Neural cell (in vitro differentiated cells): ENCODE results near the gene PML. TPM values are rescaled to one million over a fixed set of nuclear protein-coding genes. Genes with fewer than 3 reads are reported as not detected.
A peak's percentile ranks its signal among the peaks of the same experiment; 100 is the strongest.

ENCODE experiments used
- H2AFZ ChIP-seq: fragments of 200-600, 300-800 bp; sonication (generic), shearing (Covaris generic); 2 replicates; pipeline ENCODE4 v1.6.0; 2014; ENCODE audit warnings: low read depth, mild to moderate bottlenecking, antibody characterized with exemption, low read length, moderate library complexity
- H3F3A ChIP-seq: fragments of 200-600 bp; shearing (Covaris generic); 2 replicates; pipeline ENCODE4 v1.6.1; 2016; ENCODE audit warnings: mild to moderate bottlenecking, moderate library complexity, mixed read lengths, antibody characterized with exemption, low read length; ENCODE audit not compliant: insufficient read depth, poor library complexity, severe bottlenecking
- H3K27ac ChIP-seq: fragments of 200-600, 300-800 bp; sonication (generic), shearing (Covaris generic); 2 replicates; pipeline ENCODE4 v1.5.1; 2014; ENCODE audit warnings: mild to moderate bottlenecking, low read length, moderate library complexity
- H3K27me3 ChIP-seq: fragments of 300-800, 200-600 bp; sonication (generic), shearing (Covaris generic); 2 replicates; pipeline ENCODE4 v1.6.0; 2014; ENCODE audit warnings: mild to moderate bottlenecking, low read depth, low read length, moderate library complexity; ENCODE audit not compliant: insufficient read depth
- H3K36me3 ChIP-seq: fragments of 300-800, 200-600 bp; sonication (generic), shearing (Covaris generic); 2 replicates; pipeline ENCODE4 v1.5.1; 2014; ENCODE audit warnings: mild to moderate bottlenecking, antibody characterized with exemption, low read length, moderate library complexity; ENCODE audit not compliant: insufficient read depth
- H3K4me2 ChIP-seq: fragments of 300-800, 200-600 bp; sonication (generic), shearing (Covaris generic); 2 replicates; pipeline ENCODE4 v1.6.0; 2014; ENCODE audit warnings: mild to moderate bottlenecking, low read length
- H3K4me3 ChIP-seq: fragments of 300-800, 200-600 bp; sonication (generic), shearing (Covaris generic); 2 replicates; pipeline ENCODE4 v1.5.1; 2014; ENCODE audit warnings: mild to moderate bottlenecking, low read length, moderate library complexity
- H3K79me2 ChIP-seq: fragments of 200-600 bp; shearing (Covaris generic); replicated peaks from 2 replicates; pipeline ENCODE4 v1.6.0; 2014; ENCODE audit warnings: mild to moderate bottlenecking, low read length, moderate library complexity; ENCODE audit not compliant: insufficient read depth
- H3K9ac ChIP-seq: fragments of 300-800, 200-600 bp; sonication (generic), shearing (Covaris generic); 2 replicates; pipeline ENCODE4 v1.6.1; 2016; ENCODE audit warnings: mild to moderate bottlenecking, low read length, mixed read lengths
- H3K9me2 ChIP-seq: fragments of 200-600 bp; shearing (Covaris generic); 2 replicates; pipeline ENCODE4 v1.6.1; 2016; ENCODE audit warnings: mild to moderate bottlenecking, low read length, mixed read lengths; ENCODE audit not compliant: insufficient read depth
- H3K9me3 ChIP-seq: fragments of 200-600, 300-800 bp; sonication (generic), shearing (Covaris generic); 2 replicates; pipeline ENCODE4 v1.6.1; 2016; ENCODE audit warnings: mild to moderate bottlenecking, mixed run types, low read length, moderate library complexity, mixed read lengths
- H4K20me1 ChIP-seq: fragments of 200-600 bp; shearing (Covaris generic); 2 replicates; pipeline ENCODE4 v1.6.1; 2016; ENCODE audit warnings: mild to moderate bottlenecking, mixed run types; ENCODE audit not compliant: insufficient read depth
- EP300 ChIP-seq: fragments of 450-650 bp; conservative IDR thresholded peaks from 2 replicates; pipeline ENCODE4 v1.6.1; 2014; ENCODE audit warnings: antibody characterized with exemption, mild to moderate bottlenecking, moderate library complexity; ENCODE audit not compliant: poor library complexity, severe bottlenecking
- EZH2 ChIP-seq: fragments of 200-600, 300-800 bp; shearing (Covaris generic), sonication (generic); IDR thresholded peaks from 2 replicates; pipeline ENCODE4 v1.6.1; 2014; ENCODE audit warnings: antibody characterized with exemption, low read length, borderline replicate concordance, mild to moderate bottlenecking; ENCODE audit not compliant: insufficient read depth, poor library complexity, severe bottlenecking
- MXI1 ChIP-seq: fragments of 450-650 bp; conservative IDR thresholded peaks from 2 replicates; pipeline ENCODE4 v1.6.1; 2014; ENCODE audit warnings: antibody characterized with exemption, mild to moderate bottlenecking; ENCODE audit not compliant: poor library complexity, severe bottlenecking
- POLR2AphosphoS5 ChIP-seq: IDR thresholded peaks from 2 replicates; pipeline ENCODE4 v1.6.1; 2012
- RAD21 ChIP-seq: fragments of 450-650 bp; conservative IDR thresholded peaks from 2 replicates; pipeline ENCODE4 v1.6.1; 2014; ENCODE audit warnings: antibody characterized with exemption, mild to moderate bottlenecking, moderate library complexity
- SMC3 ChIP-seq: fragments of 450-650 bp; conservative IDR thresholded peaks from 2 replicates; pipeline ENCODE4 v1.6.1; 2014; ENCODE audit warnings: antibody characterized with exemption, mild to moderate bottlenecking, moderate library complexity; ENCODE audit not compliant: poor library complexity
- TAF1 ChIP-seq: IDR thresholded peaks from 2 replicates; pipeline ENCODE4 v1.6.1; 2012; ENCODE audit warnings: low read depth
- polyA plus RNA-seq: library from polyadenylated mRNA; depleted of rRNA; stranded (reverse); fragments of >200 nt; gene quantifications from 2 replicates; pipeline ENCODE4 v1.2.3, GENCODE V29; 2014
- TF ChIP-seq, protein P1 (sequence below): IDR thresholded peaks from 2 replicates; pipeline ENCODE4 v1.6.1; 2012; ENCODE audit warnings: borderline replicate concordance
- TF ChIP-seq, protein P2 (sequence below): fragments of 450-650 bp; IDR thresholded peaks from 2 replicates; pipeline ENCODE4 v1.5.1; 2014; ENCODE audit warnings: antibody characterized with exemption, mild to moderate bottlenecking, moderate library complexity; ENCODE audit not compliant: poor library complexity, severe bottlenecking

The PML gene
- polyA plus RNA-seq, 1 donor from 2014 or later, result 4.7 TPM

DNA sequence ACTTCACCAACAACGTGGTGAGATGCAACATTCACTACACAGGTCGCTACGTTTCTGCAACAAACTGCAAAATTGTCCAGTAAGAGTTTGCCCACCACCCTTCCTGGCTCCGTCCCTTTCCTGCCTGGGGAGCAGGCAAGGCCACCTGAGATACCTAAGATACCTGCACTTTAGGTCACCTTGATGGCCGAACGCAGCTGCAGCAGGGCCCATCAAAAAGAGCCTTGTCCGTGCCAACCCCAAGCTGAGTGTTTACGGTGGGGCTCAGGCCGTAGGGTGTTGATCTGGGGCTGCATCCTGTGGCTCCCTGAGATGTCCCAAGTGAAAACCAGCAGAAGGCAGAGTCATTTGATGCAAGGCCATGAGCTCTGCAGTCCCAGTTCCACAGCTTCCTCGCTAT lies 45.0 kb upstream of the PML start:
- no peak overlapping the region for H3K27ac ChIP-seq
- no peak overlapping the region for H3K9ac ChIP-seq
- H2AFZ ChIP-seq, result no peak overlapping the region
- no peaks in the 10 kb centered on the region for H3K36me3 ChIP-seq
- no peak overlapping the region for H3K4me2 ChIP-seq
- TF ChIP-seq POLR2AphosphoS5 (no peak), MXI1 (no peak), EZH2 (no peak), RAD21 (no peak), SMC3 (no peak)
- TF ChIP-seq, protein P1, sequence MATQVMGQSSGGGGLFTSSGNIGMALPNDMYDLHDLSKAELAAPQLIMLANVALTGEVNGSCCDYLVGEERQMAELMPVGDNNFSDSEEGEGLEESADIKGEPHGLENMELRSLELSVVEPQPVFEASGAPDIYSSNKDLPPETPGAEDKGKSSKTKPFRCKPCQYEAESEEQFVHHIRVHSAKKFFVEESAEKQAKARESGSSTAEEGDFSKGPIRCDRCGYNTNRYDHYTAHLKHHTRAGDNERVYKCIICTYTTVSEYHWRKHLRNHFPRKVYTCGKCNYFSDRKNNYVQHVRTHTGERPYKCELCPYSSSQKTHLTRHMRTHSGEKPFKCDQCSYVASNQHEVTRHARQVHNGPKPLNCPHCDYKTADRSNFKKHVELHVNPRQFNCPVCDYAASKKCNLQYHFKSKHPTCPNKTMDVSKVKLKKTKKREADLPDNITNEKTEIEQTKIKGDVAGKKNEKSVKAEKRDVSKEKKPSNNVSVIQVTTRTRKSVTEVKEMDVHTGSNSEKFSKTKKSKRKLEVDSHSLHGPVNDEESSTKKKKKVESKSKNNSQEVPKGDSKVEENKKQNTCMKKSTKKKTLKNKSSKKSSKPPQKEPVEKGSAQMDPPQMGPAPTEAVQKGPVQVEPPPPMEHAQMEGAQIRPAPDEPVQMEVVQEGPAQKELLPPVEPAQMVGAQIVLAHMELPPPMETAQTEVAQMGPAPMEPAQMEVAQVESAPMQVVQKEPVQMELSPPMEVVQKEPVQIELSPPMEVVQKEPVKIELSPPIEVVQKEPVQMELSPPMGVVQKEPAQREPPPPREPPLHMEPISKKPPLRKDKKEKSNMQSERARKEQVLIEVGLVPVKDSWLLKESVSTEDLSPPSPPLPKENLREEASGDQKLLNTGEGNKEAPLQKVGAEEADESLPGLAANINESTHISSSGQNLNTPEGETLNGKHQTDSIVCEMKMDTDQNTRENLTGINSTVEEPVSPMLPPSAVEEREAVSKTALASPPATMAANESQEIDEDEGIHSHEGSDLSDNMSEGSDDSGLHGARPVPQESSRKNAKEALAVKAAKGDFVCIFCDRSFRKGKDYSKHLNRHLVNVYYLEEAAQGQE, result no peak
- no peaks in the 10 kb centered on the region for H3K9me2 ChIP-seq
- H3K9me3 ChIP-seq, result no peaks in the 10 kb centered on the region
- H3K27me3 ChIP-seq, result no peaks in the 10 kb centered on the region
- no peaks in the 10 kb centered on the region for H4K20me1 ChIP-seq
- no peaks in the 10 kb centered on the region for H3K79me2 ChIP-seq
- H3K4me3 ChIP-seq, result no peak overlapping the region
- no peaks in the 10 kb centered on the region for H3F3A ChIP-seq

DNA sequence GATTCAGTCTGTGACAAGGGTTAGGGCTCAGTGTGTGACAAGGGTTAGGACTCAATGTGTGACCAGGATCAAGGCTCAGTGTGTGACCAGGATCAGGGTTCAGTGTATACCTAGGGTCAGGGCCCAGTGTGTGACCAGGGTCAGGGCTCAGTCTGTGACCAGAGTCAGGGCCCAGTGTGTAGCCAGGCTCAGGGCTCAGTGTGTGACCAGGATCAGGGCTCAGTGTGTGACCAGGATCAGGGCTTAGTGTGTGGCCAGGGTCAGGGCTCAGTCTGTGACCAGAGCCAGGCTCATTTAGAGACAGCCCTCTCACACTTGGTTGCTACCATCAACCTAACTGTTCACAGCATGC lies 44.1 kb upstream of the PML start:
- H3K9ac ChIP-seq, result peak overlapping the region; percentile 62
- peak overlapping the region; percentile 86 for H3K27ac ChIP-seq
- H3K9me3 ChIP-seq, result no peaks in the 10 kb centered on the region
- H3K4me3 ChIP-seq, result peak overlapping the region; percentile 45
- no peaks in the 10 kb centered on the region for H3K36me3 ChIP-seq
- H3K79me2 ChIP-seq, result no peaks in the 10 kb centered on the region
- H2AFZ ChIP-seq, result peak overlapping the region; percentile 42
- no peaks in the 10 kb centered on the region for H4K20me1 ChIP-seq
- TF ChIP-seq SMC3 (no peak), EZH2 (no peak), MXI1 (no peak), RAD21 (no peak), POLR2AphosphoS5 (no peak), TAF1 (no peak), EP300 (no peak)
- TF ChIP-seq, protein P2, sequence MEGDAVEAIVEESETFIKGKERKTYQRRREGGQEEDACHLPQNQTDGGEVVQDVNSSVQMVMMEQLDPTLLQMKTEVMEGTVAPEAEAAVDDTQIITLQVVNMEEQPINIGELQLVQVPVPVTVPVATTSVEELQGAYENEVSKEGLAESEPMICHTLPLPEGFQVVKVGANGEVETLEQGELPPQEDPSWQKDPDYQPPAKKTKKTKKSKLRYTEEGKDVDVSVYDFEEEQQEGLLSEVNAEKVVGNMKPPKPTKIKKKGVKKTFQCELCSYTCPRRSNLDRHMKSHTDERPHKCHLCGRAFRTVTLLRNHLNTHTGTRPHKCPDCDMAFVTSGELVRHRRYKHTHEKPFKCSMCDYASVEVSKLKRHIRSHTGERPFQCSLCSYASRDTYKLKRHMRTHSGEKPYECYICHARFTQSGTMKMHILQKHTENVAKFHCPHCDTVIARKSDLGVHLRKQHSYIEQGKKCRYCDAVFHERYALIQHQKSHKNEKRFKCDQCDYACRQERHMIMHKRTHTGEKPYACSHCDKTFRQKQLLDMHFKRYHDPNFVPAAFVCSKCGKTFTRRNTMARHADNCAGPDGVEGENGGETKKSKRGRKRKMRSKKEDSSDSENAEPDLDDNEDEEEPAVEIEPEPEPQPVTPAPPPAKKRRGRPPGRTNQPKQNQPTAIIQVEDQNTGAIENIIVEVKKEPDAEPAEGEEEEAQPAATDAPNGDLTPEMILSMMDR, result no peak
- TF ChIP-seq, protein P1, result no peak
- H3K27me3 ChIP-seq, result no peaks in the 10 kb centered on the region
- no peak overlapping the region for H3K4me2 ChIP-seq
- no peaks in the 10 kb centered on the region for H3K9me2 ChIP-seq
- no peaks in the 10 kb centered on the region for H3F3A ChIP-seq
